GM21737 (cell line): ENCODE results near the gene CAGE1.
A peak's percentile ranks its signal among the peaks of the same experiment; 100 is the strongest.
"Not testable (repeated sequence)": the region's sequence is repeated elsewhere in the genome, so short reads cannot be mapped to it uniquely, and the experiment has no call there.

Experiments
- ATAC-seq: cut with Tn5 transposase; IDR thresholded peaks from one replicate; pipeline ENCODE4 v1.9.1; 2021; ENCODE audit warnings: mild to moderate bottlenecking, moderate library complexity; ENCODE audit not compliant: unreplicated experiment

Gene CAGE1

GRCh38 chr6:7410851-7411250, 21.3 kb upstream of the CAGE1 start:
- no peak for ATAC-seq

DNA sequence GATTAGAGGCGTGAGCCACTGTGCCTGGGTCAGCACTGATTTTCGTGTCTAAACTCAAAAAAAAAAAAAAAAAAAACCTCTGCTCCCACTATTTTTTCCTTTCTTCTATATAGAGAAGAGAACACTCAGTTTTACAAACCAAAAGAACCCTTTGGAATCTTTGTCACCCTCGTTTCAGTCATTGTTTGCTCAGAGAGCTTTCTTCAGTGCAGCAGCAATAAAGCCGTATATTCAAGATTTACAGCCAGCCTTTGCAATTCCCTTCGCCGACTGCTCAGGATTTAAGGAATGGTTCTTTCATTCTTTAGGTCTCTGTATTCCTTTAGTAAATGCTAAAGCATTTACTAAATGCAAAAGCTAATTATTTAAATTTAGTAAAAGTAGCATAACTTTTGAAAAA, 20.2 kb upstream of the CAGE1 start:
- ATAC-seq: no peak

GRCh38 chr6:7406743-7407142, 17.2 kb upstream of the CAGE1 start:
- ATAC-seq: no peak

GRCh38 chr6:7404546-7404945, 15.0 kb upstream of the CAGE1 start:
- ATAC-seq: no peak

DNA sequence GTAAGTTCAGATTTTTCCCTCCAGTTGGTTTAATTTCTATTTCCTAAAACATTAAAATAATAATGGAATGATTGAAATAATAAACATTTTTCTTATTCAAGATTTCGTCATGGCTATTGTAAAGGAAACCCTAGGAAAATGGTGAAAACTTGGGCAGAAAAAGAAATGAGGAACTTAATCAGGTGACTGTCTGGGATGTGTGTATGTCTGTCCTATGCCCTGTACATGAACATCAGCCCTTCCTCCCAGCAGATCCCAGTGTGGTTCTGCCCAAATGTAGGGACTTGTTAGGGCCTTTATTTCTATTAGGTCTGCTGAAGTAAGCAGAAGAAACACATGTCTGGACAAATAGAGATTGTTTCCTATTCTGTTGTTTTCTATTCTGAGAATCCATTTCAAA, 13.2 kb upstream of the CAGE1 start:
- no peak for ATAC-seq

DNA sequence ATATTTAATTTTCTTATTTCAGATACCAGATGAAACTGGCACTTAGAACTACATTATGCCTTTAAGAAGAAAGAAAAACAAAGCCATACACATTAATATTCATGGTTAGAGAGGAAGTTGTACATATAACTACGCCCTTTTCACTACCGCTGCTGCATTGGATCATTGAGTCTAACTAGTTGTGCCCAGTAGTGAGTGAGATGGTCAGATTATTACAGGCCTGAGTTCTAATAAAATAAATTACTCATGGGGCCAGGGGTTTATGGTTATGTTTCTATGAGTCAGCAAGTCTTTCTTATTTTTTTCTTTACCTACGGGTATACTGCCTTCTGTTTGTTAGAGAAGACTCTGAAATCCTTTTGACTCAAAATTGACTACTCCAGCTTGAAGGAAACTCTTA, 11.5 kb upstream of the CAGE1 start:
- no peak for ATAC-seq

DNA sequence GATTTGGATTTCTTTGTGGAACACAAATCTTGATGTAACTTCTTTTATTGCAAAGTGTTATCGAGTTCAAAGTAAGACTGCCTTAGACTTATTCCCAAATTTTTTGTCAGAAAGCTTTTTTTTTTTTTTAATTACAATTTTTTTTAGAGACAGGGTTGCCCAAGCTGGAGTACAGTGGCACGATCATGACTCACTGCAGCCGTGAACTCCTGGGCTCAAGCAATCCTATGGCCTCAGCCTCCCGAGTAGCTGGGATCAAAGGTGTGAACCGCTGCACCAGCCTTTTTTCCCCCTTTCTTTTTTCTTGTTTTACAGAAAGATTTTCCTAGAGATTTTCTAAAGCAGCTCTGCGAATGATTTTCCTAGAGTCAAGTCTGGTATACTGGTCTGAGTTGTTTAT, 2.9 kb upstream of the CAGE1 start:
- ATAC-seq: no peak

DNA sequence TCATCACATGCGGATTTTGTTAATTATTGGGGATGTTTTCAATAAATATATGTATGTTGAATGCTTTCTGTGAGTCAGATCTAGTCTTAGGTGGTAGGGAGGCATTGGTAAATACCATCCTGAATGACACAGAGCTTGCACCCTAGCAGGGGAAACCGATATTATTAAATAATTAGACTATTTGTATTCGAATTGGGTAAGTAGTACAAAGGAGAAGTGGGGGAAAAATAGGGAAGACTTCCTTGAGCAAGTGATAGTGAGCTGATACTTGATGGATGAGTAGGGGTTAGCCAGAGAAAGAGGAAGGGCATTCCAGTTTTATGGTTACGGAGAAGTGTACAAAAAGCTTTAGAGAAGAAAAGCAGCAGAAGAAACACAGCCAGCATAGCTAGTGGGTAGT, 1.6 kb upstream of the CAGE1 start:
- no peak for ATAC-seq

- peak; percentile 4 for ATAC-seq
Measured at GRCh38 chr6:7390226-7390878, 810 bp upstream of the CAGE1 start.

DNA sequence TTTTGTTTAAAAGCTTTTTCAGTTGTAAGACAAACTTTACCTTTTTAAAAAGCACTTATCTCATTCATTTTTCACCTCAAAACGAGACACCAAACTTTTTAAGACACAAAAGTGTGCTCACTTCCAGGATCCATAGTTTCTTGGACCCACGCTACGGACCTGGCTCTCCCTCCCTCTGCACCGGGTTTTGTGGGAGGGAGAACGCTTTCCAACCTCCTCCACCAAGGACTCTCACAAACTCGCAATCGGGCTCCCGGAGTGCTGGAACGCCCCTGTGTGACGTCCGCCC, 436 bp downstream of the CAGE1 start:
- ATAC-seq: no peak

GRCh38 chr6:7381092-7381491, 8.4 kb downstream of the CAGE1 start:
- ATAC-seq: no peak

DNA sequence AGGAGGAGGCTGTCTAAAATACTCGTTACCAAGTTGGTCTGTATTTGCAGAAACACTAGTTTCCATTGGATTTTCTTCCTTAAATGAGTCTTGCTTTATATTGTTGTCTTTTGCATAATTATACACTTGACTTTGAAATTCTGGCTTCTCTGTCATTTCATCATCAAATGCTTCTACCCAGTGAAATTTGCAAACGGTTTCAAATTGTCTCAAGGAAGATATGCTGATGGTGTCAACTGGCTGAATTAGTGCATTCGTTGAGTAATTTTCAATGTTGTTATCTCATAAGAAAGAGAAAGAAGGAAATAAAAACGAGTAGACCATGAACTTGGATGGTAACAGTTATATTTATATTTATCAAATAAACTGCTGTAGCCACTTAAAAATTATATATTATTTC, 10.8 kb downstream of the CAGE1 start:
- no peak for ATAC-seq

DNA sequence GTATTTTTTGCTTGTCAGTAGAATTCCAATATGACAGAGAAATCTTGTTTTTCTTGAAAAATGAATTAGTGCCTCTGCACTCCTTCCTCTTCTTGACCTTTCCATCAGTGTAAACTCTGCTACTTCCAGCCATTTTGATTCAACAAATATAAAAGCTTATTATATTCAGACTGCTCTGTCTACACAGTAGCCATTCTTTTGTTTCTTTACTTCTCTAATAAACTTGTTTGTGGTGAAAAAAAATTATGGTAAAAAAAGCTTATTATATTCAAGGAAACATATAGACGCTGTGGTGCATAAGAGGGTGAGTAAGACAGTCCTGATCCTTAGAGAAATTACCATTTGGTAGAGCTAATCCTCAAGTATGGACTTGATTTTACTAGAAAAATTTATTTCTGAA, 11.6 kb downstream of the CAGE1 start:
- no peak for ATAC-seq

DNA sequence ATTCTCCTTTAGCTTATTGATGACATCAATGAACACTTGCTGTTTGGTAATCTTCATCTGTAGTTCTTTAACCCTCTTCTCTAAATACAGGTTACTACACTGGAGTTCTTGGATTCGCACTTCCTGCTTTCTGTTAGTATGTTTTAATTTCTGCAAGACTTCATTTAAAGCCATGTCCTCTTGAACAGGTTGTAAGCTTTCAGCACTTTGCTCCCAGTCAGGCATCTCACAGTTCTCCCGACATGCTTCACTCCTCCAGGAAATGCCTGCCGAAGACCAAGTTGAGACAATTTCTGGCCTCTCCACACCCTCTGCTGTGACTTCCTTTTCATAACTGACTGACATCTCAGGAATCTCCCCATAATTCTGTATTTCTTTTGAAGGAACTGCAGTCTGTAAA, 15.8 kb downstream of the CAGE1 start:
- no peak for ATAC-seq

DNA sequence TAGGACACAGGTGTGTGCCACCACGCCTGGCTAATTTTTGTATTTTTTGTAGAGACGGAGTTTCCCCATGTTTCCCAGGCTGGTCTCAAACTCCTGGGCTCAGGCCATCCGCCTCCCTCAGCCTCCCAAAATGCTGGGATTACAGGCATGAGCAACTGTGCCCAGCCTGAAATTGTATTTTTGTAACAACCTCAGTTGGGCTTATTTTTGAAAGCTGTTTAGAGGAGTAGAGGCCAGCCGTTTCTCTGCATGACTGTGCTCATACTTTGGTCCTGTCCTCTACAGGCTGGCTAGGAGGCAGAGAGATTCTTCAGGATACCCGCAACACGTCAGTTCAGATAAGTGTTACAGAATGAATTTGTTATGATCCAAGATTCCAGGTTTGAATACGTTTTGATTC, 22.1 kb downstream of the CAGE1 start:
- ATAC-seq: no peak

DNA sequence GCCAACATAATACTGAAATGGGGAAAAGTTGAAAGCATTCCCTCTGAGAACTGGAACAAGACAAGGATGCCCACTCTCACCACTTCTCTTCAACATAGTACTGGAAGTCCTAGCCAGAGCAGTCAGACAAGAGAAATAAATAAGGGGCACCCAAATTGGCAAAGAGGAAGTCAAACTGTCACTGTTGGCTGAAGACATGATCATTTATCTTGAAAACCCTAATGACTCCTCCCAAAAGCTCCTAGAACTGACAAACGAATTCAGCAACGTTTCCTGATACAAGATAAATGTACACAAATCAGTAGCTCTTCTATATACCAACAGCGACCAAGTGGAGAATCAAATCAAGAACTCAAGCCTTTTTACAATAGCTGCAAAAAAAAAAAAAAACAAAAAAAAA, 37.6 kb downstream of the CAGE1 start:
- not testable (repeated sequence) for ATAC-seq

GRCh38 chr6:7350591-7350990, 39.0 kb downstream of the CAGE1 start:
- not testable (repeated sequence) for ATAC-seq

- ATAC-seq: not testable (repeated sequence)
Measured at GRCh38 chr6:7347551-7347997, 42.0 kb downstream of the CAGE1 start.

DNA sequence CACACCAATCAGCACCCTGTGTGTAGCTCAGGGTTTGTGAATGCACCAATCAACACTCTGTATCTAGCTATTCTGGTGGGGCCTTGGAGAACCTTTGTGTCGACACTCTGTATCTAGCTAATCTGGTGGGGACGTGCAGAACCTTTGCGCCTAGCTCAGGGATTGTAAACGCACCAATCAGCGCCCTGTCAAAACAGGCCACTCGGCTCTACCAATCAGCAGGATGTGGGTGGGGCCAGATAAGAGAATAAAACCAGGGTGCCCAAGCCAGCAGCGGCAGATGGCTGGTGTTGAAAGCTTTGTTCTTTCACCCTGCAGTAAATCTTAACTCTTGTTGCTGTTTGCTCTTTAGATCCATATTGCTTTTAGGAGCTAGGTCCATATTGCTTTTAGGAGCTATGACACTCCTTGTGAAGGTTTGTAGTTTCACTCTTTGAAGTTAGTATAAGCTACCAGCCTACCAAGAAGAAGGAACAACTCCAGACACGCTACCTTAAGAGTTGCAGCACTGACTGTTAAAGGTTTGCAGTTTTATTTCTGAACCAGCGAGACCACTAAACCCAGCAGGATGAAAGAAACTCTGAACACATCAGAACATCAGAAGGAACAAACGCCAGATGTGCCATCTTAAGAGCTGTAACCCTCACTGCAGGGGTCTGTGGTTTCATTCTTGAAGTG, 44.6 kb downstream of the CAGE1 start:
- ATAC-seq: not testable (repeated sequence)

GRCh38 chr6:7343546-7344475, 45.7 kb downstream of the CAGE1 start:
- no peak for ATAC-seq

GRCh38 chr6:7341989-7342742, 47.4 kb downstream of the CAGE1 start:
- no peak for ATAC-seq
